GM19397 (cell line): ENCODE measurements around the gene SGK1.
"Not testable (repeated sequence)": the region's sequence is repeated elsewhere in the genome, so short reads cannot be mapped to it uniquely, and the experiment has no call there.

Experiments used
- ATAC-seq: cut with Tn5 transposase; IDR thresholded peaks from one replicate; pipeline ENCODE4 v1.9.1; 2021; ENCODE audit warnings: mild to moderate bottlenecking, moderate library complexity; ENCODE audit not compliant: unreplicated experiment

SGK1 gene

DNA sequence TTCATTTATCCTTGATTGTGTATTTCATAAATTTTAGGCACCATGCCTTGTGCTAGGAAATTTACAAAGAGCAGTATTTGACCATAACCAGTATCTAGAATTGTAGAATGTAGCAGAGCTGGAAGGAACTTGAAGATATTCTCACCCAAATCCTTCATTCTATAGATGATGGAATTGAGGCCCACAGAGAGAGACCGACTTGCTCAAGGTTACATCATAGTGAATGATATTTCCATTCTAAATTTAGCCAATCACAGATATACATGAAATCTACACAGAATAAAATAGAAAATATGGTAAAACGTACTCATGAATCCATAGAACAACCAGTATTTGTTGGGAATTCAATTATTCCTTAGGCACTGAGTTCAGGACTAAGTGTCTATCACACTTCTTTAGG, 10.9 kb upstream of the SGK1 start:
- no peak for ATAC-seq

- ATAC-seq, result no peak
Measured at GRCh38 chr6:134328138-134328537, 10.2 kb upstream of the SGK1 start.

DNA sequence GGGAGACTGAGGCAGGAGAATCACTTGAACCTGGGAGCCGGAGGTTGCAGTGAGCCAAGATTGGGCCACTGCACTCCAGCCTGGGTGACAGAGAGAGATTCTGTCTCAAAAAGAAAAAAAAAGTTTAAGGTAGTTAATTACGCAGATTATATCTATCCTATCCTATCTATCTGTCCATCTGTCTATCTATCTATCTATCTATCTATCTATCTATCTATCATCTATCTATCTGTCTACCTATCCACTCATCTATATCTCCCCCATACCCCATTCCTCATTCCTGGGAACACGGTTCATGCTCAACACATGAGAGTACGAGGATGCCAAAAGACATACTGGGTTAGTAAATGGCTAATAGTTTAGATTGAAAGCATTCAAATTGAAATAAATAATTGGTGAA, 8.3 kb upstream of the SGK1 start:
- not testable (repeated sequence) for ATAC-seq

DNA sequence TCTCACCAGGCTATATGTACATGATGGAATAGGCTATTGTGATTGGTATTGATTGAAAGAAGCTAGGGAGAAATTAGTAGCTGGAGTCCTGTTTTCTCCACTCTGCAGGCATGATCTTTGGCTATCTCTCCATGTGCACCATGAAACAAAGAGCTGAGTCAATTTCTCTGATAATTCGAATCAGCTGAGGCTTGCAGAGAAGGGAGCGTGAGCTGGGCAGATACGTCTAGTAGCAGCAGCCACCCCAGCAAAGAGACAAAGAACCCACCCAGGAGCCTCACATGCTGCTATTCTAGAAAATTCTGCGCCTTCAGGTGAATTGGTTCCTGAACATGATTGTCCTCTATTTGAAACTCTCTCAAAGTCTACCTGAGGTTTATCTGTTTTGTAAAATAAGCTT, 6.9 kb upstream of the SGK1 start:
- no peak for ATAC-seq

DNA sequence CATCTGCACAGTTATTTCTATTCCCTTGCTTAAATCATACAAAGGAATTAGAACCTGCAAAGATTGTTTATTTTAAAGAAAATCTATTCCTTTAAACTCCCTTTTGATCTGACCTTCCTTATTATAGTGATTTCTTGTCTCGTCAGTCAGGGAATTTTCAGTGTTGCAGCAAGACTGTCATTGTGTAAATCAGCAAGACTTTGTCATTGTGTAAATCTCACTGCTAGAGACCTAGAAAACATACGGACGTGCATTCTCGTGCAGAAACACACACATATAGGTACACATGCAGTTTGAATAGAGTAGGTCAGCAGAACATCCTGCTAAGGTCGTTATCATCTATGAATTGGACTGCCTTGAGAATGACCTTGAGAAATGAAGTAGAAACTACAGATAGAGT, 6.2 kb upstream of the SGK1 start:
- ATAC-seq, result no peak

GRCh38 chr6:134323698-134324097, 5.8 kb upstream of the SGK1 start:
- no peak for ATAC-seq

GRCh38 chr6:134323294-134323693, 5.4 kb upstream of the SGK1 start:
- ATAC-seq, result no peak

- no peak for ATAC-seq
Measured at GRCh38 chr6:134322216-134322615, 4.3 kb upstream of the SGK1 start.

GRCh38 chr6:134321246-134321645, 3.3 kb upstream of the SGK1 start:
- no peak for ATAC-seq

GRCh38 chr6:134319686-134320085, 1.8 kb upstream of the SGK1 start:
- not testable (repeated sequence) for ATAC-seq

DNA sequence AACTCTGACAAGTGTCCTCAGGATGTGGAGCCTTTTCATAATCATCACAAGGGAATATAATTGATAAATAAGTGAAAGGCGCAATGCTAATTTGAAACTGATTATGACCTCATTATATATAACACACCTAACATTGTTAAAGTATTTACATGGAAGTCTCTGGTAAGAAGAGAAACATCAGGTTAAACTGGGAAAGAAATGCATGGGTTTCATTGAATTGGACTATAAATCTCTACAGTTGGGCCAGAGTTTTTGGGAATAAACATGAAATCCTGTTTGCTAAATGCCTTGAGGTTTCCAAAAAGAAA, 1.0 kb upstream of the SGK1 start:
- ATAC-seq, result no peak

DNA sequence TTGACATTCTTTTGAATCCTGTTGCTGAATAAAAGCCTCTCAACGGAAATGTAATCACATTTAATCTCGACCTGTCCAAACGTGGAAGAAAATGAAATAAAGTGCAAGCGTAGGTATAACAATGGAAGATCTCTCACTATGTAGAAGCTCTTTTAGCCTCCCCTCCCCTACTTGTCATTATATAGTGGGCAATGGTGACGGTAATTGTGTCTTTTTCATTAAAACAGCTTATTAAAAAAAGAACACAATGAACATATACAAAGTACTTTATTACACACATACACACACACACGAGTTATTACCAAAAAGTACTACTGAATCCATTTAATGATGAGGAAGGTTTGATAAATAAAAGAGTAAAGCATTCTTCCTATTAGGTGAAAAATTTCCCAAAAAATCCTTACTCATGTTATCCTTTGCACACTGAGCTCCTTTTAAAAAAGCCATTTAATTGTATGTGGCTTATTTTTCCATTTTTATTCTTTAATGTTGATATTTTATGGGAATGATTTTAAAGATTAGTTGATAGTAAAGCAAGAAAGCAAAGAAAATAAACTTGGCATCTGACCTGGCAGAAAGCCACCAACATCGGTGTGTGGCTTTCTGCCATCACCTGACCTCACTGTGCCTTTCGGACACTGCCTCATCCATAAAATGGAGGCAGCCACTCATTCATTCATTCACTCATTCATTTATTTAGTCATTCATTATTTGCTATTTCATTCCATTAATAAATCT, 493 bp upstream of the SGK1 start:
- no peak for ATAC-seq

DNA sequence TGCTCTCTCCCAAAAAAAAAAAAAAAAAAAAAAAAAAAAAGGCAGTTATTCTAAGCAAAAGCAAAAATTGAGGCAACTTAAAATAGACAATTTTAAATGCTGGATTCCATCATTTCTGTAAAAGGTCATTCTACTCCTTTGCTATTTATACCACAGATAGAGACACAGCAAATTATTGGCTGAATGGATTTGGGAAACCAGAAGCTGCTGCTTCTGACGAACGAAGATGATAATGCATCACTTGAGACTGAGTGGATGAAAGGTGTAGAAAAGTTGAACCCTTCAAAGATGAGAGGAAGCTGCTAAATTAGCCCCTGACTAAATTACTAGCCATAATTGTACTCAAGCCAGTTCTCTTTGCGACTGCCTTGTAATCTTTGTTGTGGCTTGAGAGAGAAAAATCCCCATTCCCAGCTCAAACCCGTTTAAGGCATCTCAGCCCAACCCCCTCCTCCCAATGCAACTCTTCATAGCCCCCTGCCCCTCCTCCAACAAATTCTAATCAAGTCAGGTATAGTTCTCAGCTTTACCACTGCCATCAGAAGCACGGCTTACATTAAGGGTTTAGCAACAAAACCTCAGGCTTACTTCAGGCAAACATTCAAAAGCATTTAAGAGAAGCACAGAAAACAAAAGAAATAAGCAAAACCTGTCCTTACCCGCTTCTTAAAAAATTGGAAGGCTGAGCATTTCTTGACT, 1.0 kb downstream of the SGK1 start:
- no peak for ATAC-seq

GRCh38 chr6:134315974-134316441, 1.9 kb downstream of the SGK1 start:
- ATAC-seq, result no peak

- no peak for ATAC-seq
Measured at GRCh38 chr6:134315189-134315588, 2.7 kb downstream of the SGK1 start.

- no peak for ATAC-seq
Measured at GRCh38 chr6:134314006-134314821, 3.7 kb downstream of the SGK1 start.

DNA sequence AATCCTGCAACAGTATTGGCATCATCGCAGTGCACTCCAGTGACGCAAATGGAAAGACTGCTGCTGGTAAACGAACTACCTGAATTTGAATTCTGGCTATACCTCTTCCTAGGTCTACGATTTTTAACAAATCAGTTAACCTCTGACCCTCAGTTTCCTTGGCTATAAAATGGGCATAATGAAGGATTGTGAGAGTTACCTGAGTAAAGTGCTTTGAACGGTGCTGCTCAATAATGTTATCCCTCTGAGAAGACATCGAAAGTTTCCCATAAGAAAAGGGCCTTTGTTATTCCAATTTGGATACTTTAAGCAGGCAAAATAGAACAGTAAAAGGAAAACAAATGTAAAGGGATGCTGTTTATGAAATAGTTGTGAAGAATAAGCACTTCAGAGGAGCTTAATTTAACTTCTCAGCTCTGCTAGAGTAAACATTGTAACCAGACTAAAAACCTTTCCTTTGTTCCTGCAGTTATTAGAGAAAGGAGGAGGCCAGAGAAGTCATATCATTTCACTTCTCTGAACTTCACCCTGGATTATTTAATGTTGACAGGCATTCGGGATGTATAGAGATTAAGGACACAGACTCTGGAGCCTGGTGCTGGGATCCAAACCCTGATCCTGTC, 5.8 kb downstream of the SGK1 start:
- ATAC-seq, result no peak

DNA sequence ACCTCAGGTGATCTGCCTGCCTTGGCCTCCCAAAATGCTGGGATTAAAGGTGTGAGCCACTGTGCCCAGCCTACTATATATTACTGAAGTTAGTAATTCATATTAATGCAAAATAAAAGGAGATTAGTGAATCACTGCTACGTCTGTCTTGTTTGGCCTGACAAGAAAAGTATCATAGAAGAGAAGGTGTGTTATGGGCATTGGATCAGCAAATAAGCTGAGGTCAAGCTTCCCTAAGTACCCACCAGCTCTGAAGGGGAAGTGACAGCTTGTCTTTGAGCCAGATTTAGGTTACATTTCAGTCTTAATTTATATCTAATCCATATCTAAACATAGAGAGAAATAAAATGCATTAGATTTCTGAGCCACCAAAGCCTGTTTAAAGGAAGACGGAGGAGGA, 7.1 kb downstream of the SGK1 start:
- no peak for ATAC-seq

- no peak for ATAC-seq
Measured at GRCh38 chr6:134309983-134310605, 7.8 kb downstream of the SGK1 start.

GRCh38 chr6:134309227-134309626, 8.7 kb downstream of the SGK1 start:
- no peak for ATAC-seq

DNA sequence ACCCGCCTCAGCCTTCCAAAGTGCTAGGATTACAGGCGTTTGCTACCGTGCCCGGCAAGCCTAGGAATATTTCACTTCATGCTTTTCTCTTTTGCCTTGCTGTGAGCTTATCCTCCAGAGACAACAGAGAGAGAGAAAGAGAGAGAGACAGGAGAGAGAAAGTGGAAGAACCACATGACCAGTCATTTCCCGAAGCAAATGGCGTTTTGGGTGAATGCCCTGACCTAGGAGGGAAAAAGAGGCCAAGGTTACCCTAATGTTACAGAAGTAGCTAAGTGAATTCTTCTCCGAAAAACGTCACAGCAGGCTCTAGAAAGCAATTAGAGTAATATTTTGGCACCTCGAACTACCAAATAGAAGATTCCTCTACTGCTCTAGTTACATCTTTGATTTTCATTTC, 9.1 kb downstream of the SGK1 start:
- no peak for ATAC-seq
